ENCODE results near the gene CNTN1. TPM values are rescaled to one million over a fixed set of nuclear protein-coding genes. Genes with fewer than 3 reads are reported as not detected.

CNTN1 gene
- total RNA-seq, 4 donors from 2014 or later: 64.1 to 193 (median 92.4) TPM

- Histone ChIP-seq H3K4me3 (no peak overlapping the region), H3K27me3 (no peaks in the 10 kb centered on the region), H3K27ac (no peak overlapping the region), H3K36me3 (peaks cover 0 to 4% of the 10 kb centered on the region in 2 donors), H3K9me3 (no peaks in the 10 kb centered on the region), H3K4me1 (peaks cover 0 to 9% (median 0%) of the 10 kb centered on the region in 3 donors)
- ATAC-seq: no peak
- TF ChIP-seq EP300 (IDR thresholded peaks at IDR 0.05): no peak
- no peak for TF ChIP-seq POLR2AphosphoS5 (IDR thresholded peaks at IDR 0.05)
- TF ChIP-seq CTCF (IDR thresholded peaks at IDR 0.05): no peak
- TF ChIP-seq POLR2A (IDR thresholded peaks at IDR 0.05): no peak
- 55 to 57% methylated on average over 2 of the region's 2 CpGs for WGBS, 2 donors (ENCODE audit: low coverage in 1 of 2)
These were observed 271.5 kb downstream of the CNTN1 start for GRCh38 chr12:40963751-40964150.

GRCh38 chr12:40969796-40970195 is 277.6 kb downstream of the CNTN1 start:
- 78 to 79% methylated on average over 3 to 5 of the region's 6 CpGs for WGBS, 2 donors (ENCODE audit: low coverage in 1 of 2)
- no peak for ATAC-seq
- no peaks in the 10 kb centered on the region for H3K27me3 ChIP-seq
- no peaks in the 10 kb centered on the region for H3K36me3 ChIP-seq
- TF ChIP-seq POLR2A (IDR thresholded peaks at IDR 0.05) (no peak), POLR2AphosphoS5 (IDR thresholded peaks at IDR 0.05) (no peak), EP300 (IDR thresholded peaks at IDR 0.05) (no peak), CTCF (IDR thresholded peaks at IDR 0.05) (no peak)
- H3K4me1 ChIP-seq: no peaks in the 10 kb centered on the region
- no peak overlapping the region for H3K4me3 ChIP-seq
- H3K9me3 ChIP-seq: no peaks in the 10 kb centered on the region
- H3K27ac ChIP-seq: no peak overlapping the region

DNA sequence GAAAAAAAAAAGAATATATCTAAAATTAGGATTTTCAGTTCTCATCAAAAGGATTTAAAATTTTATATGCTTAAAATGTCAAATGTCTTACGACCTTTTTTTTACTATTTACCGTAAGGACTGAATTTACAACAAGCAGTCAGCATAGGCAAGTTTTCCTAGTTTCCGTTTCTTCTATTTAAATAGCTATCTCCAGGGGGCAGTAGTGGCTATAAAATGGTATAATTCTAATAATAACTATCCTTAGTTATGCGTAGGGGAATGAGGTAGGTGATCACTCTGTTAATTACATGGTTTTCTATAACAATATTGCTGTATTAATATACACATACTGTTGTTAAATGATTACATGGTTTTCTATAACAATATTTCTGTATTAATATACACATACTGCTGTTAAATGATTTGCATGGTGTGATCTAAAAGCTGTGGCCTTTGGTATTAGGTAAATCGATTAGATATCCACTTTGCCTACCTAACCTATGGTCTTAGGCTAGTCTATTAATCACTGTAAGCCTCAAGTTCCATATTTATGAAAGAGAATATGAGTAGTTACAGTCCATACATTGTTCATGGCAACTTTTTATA is 278.2 kb downstream of the CNTN1 start:
- Histone ChIP-seq H3K27me3 (no peaks in the 10 kb centered on the region), H3K4me3 (no peak overlapping the region), H3K9me3 (no peaks in the 10 kb centered on the region), H3K27ac (no peak overlapping the region), H3K36me3 (no peaks in the 10 kb centered on the region), H3K4me1 (no peaks in the 10 kb centered on the region)
- ATAC-seq: no peak
- 79 to 91% methylated on average over 5 of the region's 5 CpGs for WGBS, 2 donors (ENCODE audit: low coverage in 1 of 2)
- TF ChIP-seq POLR2A (IDR thresholded peaks at IDR 0.05) (no peak), EP300 (IDR thresholded peaks at IDR 0.05) (no peak), CTCF (IDR thresholded peaks at IDR 0.05) (no peak), POLR2AphosphoS5 (IDR thresholded peaks at IDR 0.05) (no peak)

DNA sequence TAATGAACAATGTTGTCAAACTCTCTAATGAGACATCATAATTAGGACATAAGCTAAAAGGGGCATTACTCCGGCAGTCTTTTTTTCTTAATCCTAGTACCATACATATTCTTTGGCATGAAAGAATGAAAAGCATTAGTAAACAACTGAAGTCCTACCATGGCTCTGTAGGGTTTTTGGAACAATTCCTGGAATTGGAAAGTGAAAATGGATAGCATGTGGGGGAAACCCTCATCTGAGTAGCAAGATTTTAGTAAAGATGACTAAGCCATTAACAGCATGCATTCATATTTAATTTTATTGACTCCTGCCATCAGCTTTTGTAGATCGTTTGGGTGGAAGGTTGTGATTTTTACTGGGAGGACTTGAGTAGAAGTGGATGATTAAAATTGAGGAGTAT is 279.7 kb downstream of the CNTN1 start:
- H3K4me3 ChIP-seq: no peak overlapping the region
- no peak overlapping the region for H3K27ac ChIP-seq
- H3K9me3 ChIP-seq: no peaks in the 10 kb centered on the region
- no peaks in the 10 kb centered on the region for H3K27me3 ChIP-seq
- TF ChIP-seq POLR2AphosphoS5 (IDR thresholded peaks at IDR 0.05) (no peak), EP300 (IDR thresholded peaks at IDR 0.05) (no peak), POLR2A (IDR thresholded peaks at IDR 0.05) (no peak), CTCF (IDR thresholded peaks at IDR 0.05) (no peak)
- H3K36me3 ChIP-seq: no peaks in the 10 kb centered on the region
- H3K4me1 ChIP-seq: no peaks in the 10 kb centered on the region
- WGBS, 2 donors (ENCODE audit: low coverage in 1 of 2): 38 to 49% methylated on average over 2 of the region's 2 CpGs
- no peak for ATAC-seq

GRCh38 chr12:40976546-40976945 is 284.3 kb downstream of the CNTN1 start:
- Histone ChIP-seq H3K27ac (no peak overlapping the region), H3K27me3 (no peaks in the 10 kb centered on the region), H3K4me3 (no peak overlapping the region), H3K9me3 (no peaks in the 10 kb centered on the region), H3K36me3 (no peaks in the 10 kb centered on the region), H3K4me1 (no peaks in the 10 kb centered on the region)
- no peak for ATAC-seq
- no peak for TF ChIP-seq EP300 (IDR thresholded peaks at IDR 0.05)
- TF ChIP-seq POLR2AphosphoS5 (IDR thresholded peaks at IDR 0.05): no peak
- WGBS, 2 donors (ENCODE audit: low coverage in 1 of 2): 75 to 81% methylated on average over 4 of the region's 4 CpGs
